GM12873 (cell line): ENCODE measurements around the gene COX6B2.

Experiments
- CTCF ChIP-seq: IDR thresholded peaks from 2 replicates; pipeline ENCODE4 v1.5.1; 2012; ENCODE audit warnings: low read depth, mild to moderate bottlenecking, moderate library complexity, low read length, control low read depth; ENCODE audit not compliant: insufficient read depth; ENCODE audit errors: missing control alignments

COX6B2 gene

DNA sequence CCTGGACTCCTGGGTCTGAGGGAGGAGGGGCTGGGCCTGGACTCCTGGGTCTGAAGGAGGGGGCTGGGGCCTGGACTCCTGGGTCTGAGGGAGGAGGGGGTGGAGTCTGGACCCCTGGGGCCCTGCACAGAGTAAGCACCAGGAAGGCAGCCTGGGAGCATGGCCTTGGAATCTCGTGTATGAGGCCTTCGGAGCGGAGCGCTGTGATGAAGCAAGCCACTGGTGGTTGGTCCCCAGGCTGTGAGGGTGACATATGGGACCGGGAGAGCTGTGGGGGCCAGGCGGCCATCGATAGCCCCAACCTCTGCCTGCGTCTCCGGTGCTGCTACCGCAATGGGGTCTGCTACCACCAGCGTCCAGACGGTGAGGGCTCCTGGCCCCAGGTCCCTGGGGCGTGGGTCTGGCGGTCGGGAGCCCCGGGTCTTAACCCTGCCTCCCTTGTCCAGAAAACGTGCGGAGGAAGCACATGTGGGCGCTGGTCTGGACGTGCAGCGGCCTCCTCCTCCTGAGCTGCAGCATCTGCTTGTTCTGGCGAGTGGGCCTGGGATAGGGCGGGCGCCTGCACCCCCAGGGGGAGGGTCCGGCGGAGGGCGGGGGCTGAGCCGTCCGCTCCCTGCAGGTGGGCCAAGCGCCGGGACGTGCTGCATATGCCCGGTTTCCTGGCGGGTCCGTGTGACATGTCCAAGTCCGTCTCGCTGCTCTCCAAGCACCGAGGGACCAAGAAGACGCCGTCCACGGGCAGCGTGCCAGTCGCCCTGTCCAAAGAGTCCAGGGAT lies 23.0 kb upstream of the COX6B2 start:
- no peak for TF ChIP-seq CTCF

- no peak for TF ChIP-seq CTCF
Measured at GRCh38 chr19:55376241-55376933, 21.9 kb upstream of the COX6B2 start, which contains the start of gene TMEM190. Gene TMEM190 (plus strand): TSS chr19:55376826. CDS start chr19:55376854, 28 bp downstream.

DNA sequence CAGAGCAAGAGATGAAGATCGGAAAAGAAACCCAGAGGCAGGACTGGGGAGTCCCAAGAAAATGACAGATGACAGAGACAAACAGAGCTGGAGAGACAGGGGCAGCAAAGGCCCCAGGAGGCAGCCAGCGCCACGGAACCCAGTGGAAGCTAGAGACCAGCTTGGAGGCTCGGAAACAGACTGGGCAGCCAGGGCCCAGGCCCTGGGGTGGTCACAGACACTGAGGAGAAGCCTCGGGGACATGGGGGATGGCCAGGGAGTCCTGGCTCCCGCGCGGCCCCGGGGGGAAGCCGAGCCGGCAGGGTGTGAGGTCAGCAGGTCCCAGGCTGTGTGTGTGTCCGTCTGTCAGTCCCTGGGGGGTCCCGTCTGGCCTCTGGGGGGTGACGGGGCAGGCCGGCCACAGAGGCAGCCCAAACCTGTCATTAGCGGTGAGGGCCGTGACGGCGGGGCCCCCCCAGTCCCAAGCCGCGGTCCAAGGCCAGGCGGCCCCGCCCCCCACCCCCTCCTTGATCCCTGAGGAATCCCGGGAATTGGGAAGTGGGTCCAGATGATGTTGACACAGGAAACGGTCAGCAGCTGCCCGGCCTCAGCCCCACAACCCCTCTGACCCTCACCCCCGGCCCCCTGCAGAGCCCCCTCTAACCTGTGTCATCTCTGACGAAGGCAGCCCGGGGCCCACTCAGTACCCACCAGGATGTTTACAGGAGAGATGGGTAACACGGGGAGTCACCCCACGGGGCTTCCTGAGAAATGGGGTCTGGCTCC lies 19.7 kb upstream of the COX6B2 start:
- no peak for TF ChIP-seq CTCF

DNA sequence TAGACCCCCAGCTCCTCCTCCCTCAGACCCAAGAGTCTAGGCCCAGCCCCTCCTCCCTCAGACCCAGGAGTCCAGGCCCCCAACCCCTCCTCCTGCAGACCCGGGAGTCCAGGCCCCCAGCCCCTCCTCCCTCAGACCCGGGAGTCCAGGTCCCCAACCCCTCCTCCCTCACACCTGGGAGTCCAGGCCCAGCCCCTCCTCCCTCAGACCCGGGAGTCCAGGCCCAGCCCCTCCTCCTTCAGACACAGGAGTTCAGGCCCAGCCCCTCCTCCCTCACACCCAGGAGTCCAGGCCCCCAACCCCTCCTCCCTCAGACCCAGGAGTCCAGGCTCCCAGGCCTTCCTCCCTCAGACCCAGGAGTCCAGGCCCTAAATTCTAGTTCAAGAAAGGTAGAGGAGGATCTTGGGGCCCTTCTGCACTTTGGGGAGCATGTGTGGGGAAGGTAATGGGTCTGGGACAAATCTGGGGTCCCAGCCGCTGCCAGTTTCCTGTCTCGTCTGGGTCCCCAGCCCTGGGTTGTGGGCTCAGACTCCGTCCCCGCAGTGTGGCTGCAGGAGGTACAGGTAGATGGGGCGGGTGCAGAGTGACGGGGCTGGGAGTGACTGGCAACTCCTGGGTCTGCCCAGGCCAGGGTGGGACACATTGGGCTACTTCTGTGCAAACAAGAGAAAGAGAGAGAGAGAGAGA lies 18.9 kb upstream of the COX6B2 start:
- TF ChIP-seq CTCF = no peak

GRCh38 chr19:55372316-55373081 lies 18.0 kb upstream of the COX6B2 start:
- TF ChIP-seq CTCF = no peak

DNA sequence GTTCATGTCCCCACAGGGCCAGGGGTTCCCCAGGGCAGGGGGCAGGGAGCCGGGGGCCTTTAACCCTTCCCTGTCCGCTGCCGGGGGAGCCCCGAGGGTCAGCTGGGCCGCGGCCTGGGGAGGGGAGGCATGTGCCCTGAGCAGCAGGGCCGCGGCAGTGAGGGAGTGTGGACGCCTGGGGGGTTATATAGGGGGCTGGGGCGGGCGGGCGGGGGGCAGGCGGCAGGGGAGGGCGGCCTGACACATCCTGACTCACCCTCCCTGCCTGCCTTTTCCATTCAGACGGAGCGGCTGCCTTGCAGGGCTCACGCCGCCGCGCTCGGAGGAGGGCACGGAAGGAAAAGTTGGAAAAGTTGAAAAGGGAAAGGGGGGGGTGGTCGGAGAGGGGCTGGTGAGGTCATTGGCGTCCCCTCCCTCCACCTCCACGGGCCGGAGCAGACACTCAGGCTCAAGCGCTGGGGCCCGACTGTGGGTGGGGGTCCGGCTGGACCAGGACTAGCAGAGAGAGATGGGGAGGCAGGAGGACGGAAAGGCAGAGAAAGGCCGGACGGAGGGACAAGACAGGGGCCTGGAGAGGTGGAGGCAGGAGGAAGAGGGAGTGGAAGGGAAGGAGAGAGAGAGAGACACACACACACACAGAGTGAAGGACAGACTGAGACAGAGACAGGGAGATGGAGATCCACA lies 15.9 kb upstream of the COX6B2 start, which contains the start of gene IL11:
Gene IL11 (minus strand): TSS at position 159 of the 684 bp plus-strand sequence. CDS start 153 bp downstream, at position 6.
- no peak for TF ChIP-seq CTCF
